Neural cell (in vitro differentiated cells): ENCODE measurements around the gene ANGPTL8. TPM values are rescaled to one million over a fixed set of nuclear protein-coding genes. Genes with fewer than 3 reads are reported as not detected.

Experiments used
- H2AFZ ChIP-seq: fragments of 200-600, 300-800 bp; sonication (generic), shearing (Covaris generic); 2 replicates; pipeline ENCODE4 v1.6.0; 2014; ENCODE audit warnings: low read depth, mild to moderate bottlenecking, antibody characterized with exemption, low read length, moderate library complexity
- H3F3A ChIP-seq: fragments of 200-600 bp; shearing (Covaris generic); 2 replicates; pipeline ENCODE4 v1.6.1; 2016; ENCODE audit warnings: mild to moderate bottlenecking, moderate library complexity, mixed read lengths, antibody characterized with exemption, low read length; ENCODE audit not compliant: insufficient read depth, poor library complexity, severe bottlenecking
- H3K27ac ChIP-seq: fragments of 200-600, 300-800 bp; sonication (generic), shearing (Covaris generic); 2 replicates; pipeline ENCODE4 v1.5.1; 2014; ENCODE audit warnings: mild to moderate bottlenecking, low read length, moderate library complexity
- H3K27me3 ChIP-seq: fragments of 300-800, 200-600 bp; sonication (generic), shearing (Covaris generic); 2 replicates; pipeline ENCODE4 v1.6.0; 2014; ENCODE audit warnings: mild to moderate bottlenecking, low read depth, low read length, moderate library complexity; ENCODE audit not compliant: insufficient read depth
- H3K36me3 ChIP-seq: fragments of 300-800, 200-600 bp; sonication (generic), shearing (Covaris generic); 2 replicates; pipeline ENCODE4 v1.5.1; 2014; ENCODE audit warnings: mild to moderate bottlenecking, antibody characterized with exemption, low read length, moderate library complexity; ENCODE audit not compliant: insufficient read depth
- H3K4me2 ChIP-seq: fragments of 300-800, 200-600 bp; sonication (generic), shearing (Covaris generic); 2 replicates; pipeline ENCODE4 v1.6.0; 2014; ENCODE audit warnings: mild to moderate bottlenecking, low read length
- H3K4me3 ChIP-seq: fragments of 300-800, 200-600 bp; sonication (generic), shearing (Covaris generic); 2 replicates; pipeline ENCODE4 v1.5.1; 2014; ENCODE audit warnings: mild to moderate bottlenecking, low read length, moderate library complexity
- H3K79me2 ChIP-seq: fragments of 200-600 bp; shearing (Covaris generic); replicated peaks from 2 replicates; pipeline ENCODE4 v1.6.0; 2014; ENCODE audit warnings: mild to moderate bottlenecking, low read length, moderate library complexity; ENCODE audit not compliant: insufficient read depth
- H3K9ac ChIP-seq: fragments of 300-800, 200-600 bp; sonication (generic), shearing (Covaris generic); 2 replicates; pipeline ENCODE4 v1.6.1; 2016; ENCODE audit warnings: mild to moderate bottlenecking, low read length, mixed read lengths
- H3K9me2 ChIP-seq: fragments of 200-600 bp; shearing (Covaris generic); 2 replicates; pipeline ENCODE4 v1.6.1; 2016; ENCODE audit warnings: mild to moderate bottlenecking, low read length, mixed read lengths; ENCODE audit not compliant: insufficient read depth
- H3K9me3 ChIP-seq: fragments of 200-600, 300-800 bp; sonication (generic), shearing (Covaris generic); 2 replicates; pipeline ENCODE4 v1.6.1; 2016; ENCODE audit warnings: mild to moderate bottlenecking, mixed run types, low read length, moderate library complexity, mixed read lengths
- H4K20me1 ChIP-seq: fragments of 200-600 bp; shearing (Covaris generic); 2 replicates; pipeline ENCODE4 v1.6.1; 2016; ENCODE audit warnings: mild to moderate bottlenecking, mixed run types; ENCODE audit not compliant: insufficient read depth
- EP300 ChIP-seq: fragments of 450-650 bp; conservative IDR thresholded peaks from 2 replicates; pipeline ENCODE4 v1.6.1; 2014; ENCODE audit warnings: antibody characterized with exemption, mild to moderate bottlenecking, moderate library complexity; ENCODE audit not compliant: poor library complexity, severe bottlenecking
- EZH2 ChIP-seq: fragments of 200-600, 300-800 bp; shearing (Covaris generic), sonication (generic); IDR thresholded peaks from 2 replicates; pipeline ENCODE4 v1.6.1; 2014; ENCODE audit warnings: antibody characterized with exemption, low read length, borderline replicate concordance, mild to moderate bottlenecking; ENCODE audit not compliant: insufficient read depth, poor library complexity, severe bottlenecking
- MXI1 ChIP-seq: fragments of 450-650 bp; conservative IDR thresholded peaks from 2 replicates; pipeline ENCODE4 v1.6.1; 2014; ENCODE audit warnings: antibody characterized with exemption, mild to moderate bottlenecking; ENCODE audit not compliant: poor library complexity, severe bottlenecking
- POLR2AphosphoS5 ChIP-seq: IDR thresholded peaks from 2 replicates; pipeline ENCODE4 v1.6.1; 2012
- RAD21 ChIP-seq: fragments of 450-650 bp; conservative IDR thresholded peaks from 2 replicates; pipeline ENCODE4 v1.6.1; 2014; ENCODE audit warnings: antibody characterized with exemption, mild to moderate bottlenecking, moderate library complexity
- REST ChIP-seq: IDR thresholded peaks from 2 replicates; pipeline ENCODE4 v1.6.1; 2012; ENCODE audit warnings: borderline replicate concordance
- SMC3 ChIP-seq: fragments of 450-650 bp; conservative IDR thresholded peaks from 2 replicates; pipeline ENCODE4 v1.6.1; 2014; ENCODE audit warnings: antibody characterized with exemption, mild to moderate bottlenecking, moderate library complexity; ENCODE audit not compliant: poor library complexity
- TAF1 ChIP-seq: IDR thresholded peaks from 2 replicates; pipeline ENCODE4 v1.6.1; 2012; ENCODE audit warnings: low read depth
- polyA plus RNA-seq: library from polyadenylated mRNA; depleted of rRNA; stranded (reverse); fragments of >200 nt; gene quantifications from 2 replicates; pipeline ENCODE4 v1.2.3, GENCODE V29; 2014
- TF ChIP-seq, protein P1 (sequence below): fragments of 450-650 bp; IDR thresholded peaks from 2 replicates; pipeline ENCODE4 v1.5.1; 2014; ENCODE audit warnings: antibody characterized with exemption, mild to moderate bottlenecking, moderate library complexity; ENCODE audit not compliant: poor library complexity, severe bottlenecking

ANGPTL8 gene
- polyA plus RNA-seq, 1 donor from 2014 or later = not detected

- Histone ChIP-seq H3F3A (no peaks in the 10 kb centered on the region), H3K36me3 (no peaks in the 10 kb centered on the region), H3K9me2 (no peaks in the 10 kb centered on the region), H2AFZ (no peak overlapping the region), H3K4me3 (no peak overlapping the region), H3K9ac (no peak overlapping the region), H3K9me3 (no peaks in the 10 kb centered on the region), H3K27me3 (no peaks in the 10 kb centered on the region), H3K4me2 (no peak overlapping the region), H4K20me1 (no peaks in the 10 kb centered on the region), H3K79me2 (no peaks in the 10 kb centered on the region), H3K27ac (no peak overlapping the region)
- TF ChIP-seq REST = no peak
- TF ChIP-seq TAF1 = no peak
- TF ChIP-seq MXI1 = no peak
- TF ChIP-seq RAD21 = no peak
- no peak for TF ChIP-seq POLR2AphosphoS5
- no peak for TF ChIP-seq EP300
- TF ChIP-seq, protein P1, sequence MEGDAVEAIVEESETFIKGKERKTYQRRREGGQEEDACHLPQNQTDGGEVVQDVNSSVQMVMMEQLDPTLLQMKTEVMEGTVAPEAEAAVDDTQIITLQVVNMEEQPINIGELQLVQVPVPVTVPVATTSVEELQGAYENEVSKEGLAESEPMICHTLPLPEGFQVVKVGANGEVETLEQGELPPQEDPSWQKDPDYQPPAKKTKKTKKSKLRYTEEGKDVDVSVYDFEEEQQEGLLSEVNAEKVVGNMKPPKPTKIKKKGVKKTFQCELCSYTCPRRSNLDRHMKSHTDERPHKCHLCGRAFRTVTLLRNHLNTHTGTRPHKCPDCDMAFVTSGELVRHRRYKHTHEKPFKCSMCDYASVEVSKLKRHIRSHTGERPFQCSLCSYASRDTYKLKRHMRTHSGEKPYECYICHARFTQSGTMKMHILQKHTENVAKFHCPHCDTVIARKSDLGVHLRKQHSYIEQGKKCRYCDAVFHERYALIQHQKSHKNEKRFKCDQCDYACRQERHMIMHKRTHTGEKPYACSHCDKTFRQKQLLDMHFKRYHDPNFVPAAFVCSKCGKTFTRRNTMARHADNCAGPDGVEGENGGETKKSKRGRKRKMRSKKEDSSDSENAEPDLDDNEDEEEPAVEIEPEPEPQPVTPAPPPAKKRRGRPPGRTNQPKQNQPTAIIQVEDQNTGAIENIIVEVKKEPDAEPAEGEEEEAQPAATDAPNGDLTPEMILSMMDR = no peak
- TF ChIP-seq SMC3 = no peak
- no peak for TF ChIP-seq EZH2
Observed at GRCh38 chr19:11243798-11244169, 4.4 kb downstream of the ANGPTL8 start.

- no peaks in the 10 kb centered on the region for H3K79me2 ChIP-seq
- no peaks in the 10 kb centered on the region for H3K9me2 ChIP-seq
- TF ChIP-seq EZH2 = no peak
- no peak for TF ChIP-seq REST
- TF ChIP-seq RAD21 = no peak
- TF ChIP-seq, protein P1 = no peak
- no peak for TF ChIP-seq SMC3
- no peak for TF ChIP-seq TAF1
- TF ChIP-seq POLR2AphosphoS5 = no peak
- no peak for TF ChIP-seq EP300
- TF ChIP-seq MXI1 = no peak
- H3K27ac ChIP-seq = no peak overlapping the region
- no peaks in the 10 kb centered on the region for H3K27me3 ChIP-seq
- H3K4me2 ChIP-seq = no peak overlapping the region
- no peaks in the 10 kb centered on the region for H3K9me3 ChIP-seq
- no peak overlapping the region for H3K4me3 ChIP-seq
- H3F3A ChIP-seq = no peaks in the 10 kb centered on the region
- H3K36me3 ChIP-seq = no peaks in the 10 kb centered on the region
- no peaks in the 10 kb centered on the region for H4K20me1 ChIP-seq
- no peak overlapping the region for H2AFZ ChIP-seq
- H3K9ac ChIP-seq = no peak overlapping the region
Observed at GRCh38 chr19:11244846-11245589, 5.6 kb downstream of the ANGPTL8 start.
